Subcutaneous abdominal adipose tissue (tissue), 5 donors: ENCODE data around the gene SPATA19.

Experiments used
- H3K27ac ChIP-seq: one replicate; pipeline ENCODE4 v1.7.0; 2013; ENCODE audit warnings: low read depth, mild to moderate bottlenecking, inconsistent platforms, low read length, moderate library complexity
- H3K27me3 ChIP-seq, 5 donors: one replicate each; pipeline ENCODE4 v1.7.0; 2013; ENCODE audit warnings: low read length in 5 of 5, inconsistent platforms in 1 of 5; ENCODE audit not compliant: control insufficient read depth in 5 of 5, insufficient read depth in 4 of 5
- H3K36me3 ChIP-seq, 5 donors: one replicate each; pipeline ENCODE4 v1.7.0; 2013; ENCODE audit warnings: low read length in 5 of 5; ENCODE audit not compliant: control insufficient read depth in 5 of 5, insufficient read depth in 5 of 5
- H3K4me1 ChIP-seq, 5 donors: one replicate each; pipeline ENCODE4 v1.7.0; 2013; ENCODE audit warnings: low read length in 5 of 5, mild to moderate bottlenecking in 3 of 5, moderate library complexity in 1 of 5; ENCODE audit not compliant: control insufficient read depth in 5 of 5, insufficient read depth in 5 of 5
- H3K4me3 ChIP-seq, 5 donors: one replicate each; pipeline ENCODE4 v1.7.0; 2013; ENCODE audit warnings: low read length in 5 of 5, low read depth in 1 of 5
- H3K9ac ChIP-seq, 5 donors: one replicate each; pipeline ENCODE4 v1.7.0; 2013; ENCODE audit warnings: low read length in 5 of 5, mild to moderate bottlenecking in 4 of 5, moderate library complexity in 3 of 5
- H3K9me3 ChIP-seq, 5 donors: one replicate each; pipeline ENCODE4 v1.7.0; 2013; ENCODE audit warnings: low read length in 5 of 5; ENCODE audit not compliant: control insufficient read depth in 5 of 5
- donor health status: healthy.
- donor health status: healthy.
- donor health status: healthy.
- donor health status: healthy.
- donor health status: healthy.

SPATA19 gene

DNA sequence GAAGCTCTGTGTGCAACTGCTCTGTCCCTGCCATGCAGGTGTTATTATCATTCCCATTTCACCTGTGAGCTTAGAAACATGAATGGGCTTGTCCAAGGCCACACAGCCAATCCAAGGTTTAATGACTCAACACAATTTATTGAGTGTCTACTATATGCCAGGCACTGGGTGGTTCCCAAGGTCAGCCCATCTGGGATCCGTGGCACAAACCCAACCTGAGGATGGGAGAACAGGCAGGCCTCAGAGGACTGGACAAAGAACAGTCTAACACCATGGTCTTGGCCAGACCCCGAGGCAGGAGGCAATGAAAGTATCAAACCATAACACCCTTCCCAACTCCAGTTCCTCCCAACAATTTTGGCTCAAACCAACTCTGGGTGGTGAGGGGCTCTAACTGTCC, 15.7 kb downstream of the SPATA19 start:
- Histone ChIP-seq H3K9me3 (no peaks in the 10 kb centered on the region), H3K27ac (no peak overlapping the region), H3K36me3 (no peaks in the 10 kb centered on the region), H3K9ac (no peak overlapping the region), H3K4me3 (no peak overlapping the region), H3K4me1 (no peaks in the 10 kb centered on the region), H3K27me3 (peaks cover 0 to 5% (median 2%) of the 10 kb centered on the region in 5 donors)

GRCh38 chr11:133828871-133829270, 16.4 kb downstream of the SPATA19 start:
- H3K4me3 ChIP-seq, result no peak overlapping the region
- H3K9me3 ChIP-seq, result no peaks in the 10 kb centered on the region
- H3K27ac ChIP-seq, result no peak overlapping the region
- no peaks in the 10 kb centered on the region for H3K4me1 ChIP-seq
- peaks cover 0 to 5% (median 2%) of the 10 kb centered on the region in 5 donors for H3K27me3 ChIP-seq
- no peaks in the 10 kb centered on the region for H3K36me3 ChIP-seq
- no peak overlapping the region for H3K9ac ChIP-seq

GRCh38 chr11:133827556-133827955, 17.8 kb downstream of the SPATA19 start:
- H3K36me3 ChIP-seq, result no peaks in the 10 kb centered on the region
- peaks cover 0 to 5% (median 2%) of the 10 kb centered on the region in 5 donors for H3K27me3 ChIP-seq
- no peaks in the 10 kb centered on the region for H3K4me1 ChIP-seq
- H3K4me3 ChIP-seq, result no peak overlapping the region
- H3K9ac ChIP-seq, result no peak overlapping the region
- H3K9me3 ChIP-seq, result no peaks in the 10 kb centered on the region
- no peak overlapping the region for H3K27ac ChIP-seq

DNA sequence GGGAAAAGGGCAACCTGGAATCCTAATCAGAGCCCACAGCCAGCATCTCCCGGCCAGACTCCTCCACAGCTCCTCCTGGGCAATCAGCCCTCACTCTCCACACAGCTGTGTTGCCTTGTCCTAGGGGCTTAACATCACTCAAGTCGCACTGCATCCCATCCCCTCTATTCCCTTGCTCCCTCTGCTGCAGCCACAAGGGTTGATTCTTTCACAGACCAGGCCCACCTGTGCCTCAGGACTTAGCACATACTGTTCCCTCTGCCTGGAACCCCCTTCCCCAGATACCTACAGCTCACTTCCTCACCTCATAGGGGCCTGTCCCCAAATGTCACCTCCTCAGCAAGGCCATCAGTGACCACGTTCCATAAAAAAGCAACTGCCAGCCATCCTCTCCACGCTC, 18.4 kb downstream of the SPATA19 start:
- H3K27me3 ChIP-seq, result peaks cover 0 to 5% (median 0%) of the 10 kb centered on the region in 5 donors

DNA sequence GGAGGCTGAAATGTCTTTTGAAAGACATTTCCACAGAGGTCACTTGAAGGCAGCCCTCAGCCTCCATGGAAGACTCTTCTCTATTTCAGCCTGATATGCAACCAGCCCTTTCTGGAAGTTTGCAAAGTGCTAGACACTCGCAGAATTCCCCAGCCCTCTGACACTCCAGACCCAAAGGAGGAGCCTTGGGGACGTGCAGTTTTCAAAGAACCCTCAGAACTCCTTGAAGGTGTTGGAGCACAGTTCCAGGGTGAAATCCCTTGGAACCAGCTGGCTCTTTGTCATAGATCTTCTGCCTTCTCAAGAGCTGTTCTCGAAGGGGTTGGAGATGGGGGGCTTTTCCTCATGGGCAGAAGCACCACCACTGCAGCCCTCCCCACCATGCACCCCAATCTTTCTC, 19.6 kb downstream of the SPATA19 start:
- Histone ChIP-seq H3K9me3 (no peaks in the 10 kb centered on the region), H3K4me1 (no peaks in the 10 kb centered on the region), H3K27me3 (peaks cover 0 to 8% (median 0%) of the 10 kb centered on the region in 5 donors), H3K27ac (no peak overlapping the region), H3K4me3 (no peak overlapping the region), H3K36me3 (no peaks in the 10 kb centered on the region), H3K9ac (no peak overlapping the region)

More for the DNA sequence above, 18.4 kb downstream of the SPATA19 start:
- Histone ChIP-seq H3K9me3 (no peaks in the 10 kb centered on the region), H3K4me1 (no peaks in the 10 kb centered on the region), H3K4me3 (no peak overlapping the region), H3K9ac (no peak overlapping the region), H3K27ac (no peak overlapping the region), H3K36me3 (no peaks in the 10 kb centered on the region)

- H3K36me3 ChIP-seq, result no peaks in the 10 kb centered on the region
- H3K27ac ChIP-seq, result no peak overlapping the region
- H3K4me3 ChIP-seq, result no peak overlapping the region
- no peaks in the 10 kb centered on the region for H3K9me3 ChIP-seq
- no peak overlapping the region for H3K9ac ChIP-seq
- H3K27me3 ChIP-seq, result peaks cover 0 to 8% (median 0%) of the 10 kb centered on the region in 5 donors
- no peaks in the 10 kb centered on the region for H3K4me1 ChIP-seq
Observed at GRCh38 chr11:133825156-133825555, 20.2 kb downstream of the SPATA19 start.

- Histone ChIP-seq H3K27me3 (peaks cover 0 to 7% (median 0%) of the 10 kb centered on the region in 5 donors), H3K4me1 (no peaks in the 10 kb centered on the region), H3K27ac (no peak overlapping the region), H3K9ac (no peak overlapping the region), H3K9me3 (no peaks in the 10 kb centered on the region), H3K36me3 (no peaks in the 10 kb centered on the region), H3K4me3 (no peak overlapping the region)
Observed at GRCh38 chr11:133824593-133824992, 20.7 kb downstream of the SPATA19 start.

DNA sequence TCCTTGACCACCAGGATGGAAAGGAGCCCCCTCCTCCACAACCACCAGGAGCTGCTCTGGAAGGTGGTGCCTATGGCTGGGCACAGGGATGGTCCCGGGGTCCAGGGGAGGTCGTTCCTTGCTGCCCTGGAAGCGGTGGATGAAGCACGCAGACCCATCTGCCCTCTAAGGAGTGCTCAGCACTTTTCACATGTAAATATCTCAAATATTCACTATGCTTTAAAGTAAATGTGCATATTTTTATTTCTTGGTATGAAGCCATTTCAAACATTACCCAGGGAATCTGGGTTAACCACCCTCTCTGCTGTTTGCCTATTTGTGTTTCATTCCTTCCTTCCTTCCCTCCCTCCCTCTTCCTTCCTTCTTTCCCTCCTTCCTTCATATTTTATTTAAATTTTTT, 21.7 kb downstream of the SPATA19 start:
- H3K36me3 ChIP-seq, result no peaks in the 10 kb centered on the region
- H3K27me3 ChIP-seq, result peaks cover 0 to 7% (median 0%) of the 10 kb centered on the region in 5 donors
- no peak overlapping the region for H3K4me3 ChIP-seq
- no peaks in the 10 kb centered on the region for H3K9me3 ChIP-seq
- H3K4me1 ChIP-seq, result no peaks in the 10 kb centered on the region
- no peak overlapping the region for H3K9ac ChIP-seq
- no peak overlapping the region for H3K27ac ChIP-seq

DNA sequence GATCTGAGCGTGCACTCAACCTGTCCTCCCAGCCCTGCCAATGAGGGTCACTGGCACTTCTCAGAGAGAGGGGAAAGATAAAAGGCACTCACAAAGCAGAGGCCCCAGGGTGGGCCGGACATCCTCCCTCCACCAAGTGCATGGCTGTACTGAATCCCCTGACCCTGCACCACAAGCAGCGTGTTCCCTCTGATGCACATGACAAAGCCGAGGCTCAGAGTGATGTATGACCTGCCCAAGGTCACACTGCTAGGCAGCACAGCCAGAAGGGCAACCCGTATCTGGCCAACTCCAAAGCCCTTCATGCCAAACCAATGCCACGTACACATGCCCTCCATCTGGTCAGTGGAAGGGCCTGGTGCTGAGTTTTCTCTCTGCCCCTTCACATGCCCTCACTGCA, 22.1 kb downstream of the SPATA19 start:
- no peak overlapping the region for H3K9ac ChIP-seq
- H3K27ac ChIP-seq, result no peak overlapping the region
- H3K36me3 ChIP-seq, result no peaks in the 10 kb centered on the region
- H3K4me1 ChIP-seq, result no peaks in the 10 kb centered on the region
- peaks cover 0 to 7% (median 0%) of the 10 kb centered on the region in 5 donors for H3K27me3 ChIP-seq
- no peaks in the 10 kb centered on the region for H3K9me3 ChIP-seq
- H3K4me3 ChIP-seq, result no peak overlapping the region

GRCh38 chr11:133821776-133822175, 23.5 kb downstream of the SPATA19 start:
- no peak overlapping the region for H3K9ac ChIP-seq
- H3K27ac ChIP-seq, result no peak overlapping the region
- H3K4me3 ChIP-seq, result no peak overlapping the region
- H3K36me3 ChIP-seq, result no peaks in the 10 kb centered on the region
- H3K9me3 ChIP-seq, result no peaks in the 10 kb centered on the region
- no peaks in the 10 kb centered on the region for H3K4me1 ChIP-seq
- H3K27me3 ChIP-seq, result peaks cover 0 to 10% (median 0%) of the 10 kb centered on the region in 5 donors
